Measurements from ENCODE around the gene SPTBN5.

SPTBN5 gene

GRCh38 chr15:41881920-41882688 lies 11.7 kb downstream of the SPTBN5 start:
- no peaks in the 10 kb centered on the region for H3K4me1 ChIP-seq (ENCODE audit: control insufficient read depth, insufficient read depth, low read length)
- peaks cover 39% of the 10 kb centered on the region for H3K27me3 ChIP-seq (ENCODE audit: control insufficient read depth, insufficient read depth, low read length)
- no peak overlapping the region for H3K9ac ChIP-seq (ENCODE audit: low read depth, low read length)
- H3K4me3 ChIP-seq (ENCODE audit: low read depth, low read length): peak overlapping the region; percentile 57
- H3K9me3 ChIP-seq (ENCODE audit: control insufficient read depth, insufficient read depth, low read length): no peaks in the 10 kb centered on the region
- H3K36me3 ChIP-seq (ENCODE audit: control insufficient read depth, insufficient read depth, low read length): no peaks in the 10 kb centered on the region
- H3K27ac ChIP-seq (ENCODE audit: low read depth, low read length): no peak overlapping the region

- H3K9ac ChIP-seq (ENCODE audit: low read depth, low read length): no peak overlapping the region
- H3K27ac ChIP-seq (ENCODE audit: low read depth, low read length): no peak overlapping the region
- H3K9me3 ChIP-seq (ENCODE audit: control insufficient read depth, insufficient read depth, low read length): no peaks in the 10 kb centered on the region
- peaks cover 39% of the 10 kb centered on the region for H3K27me3 ChIP-seq (ENCODE audit: control insufficient read depth, insufficient read depth, low read length)
- no peaks in the 10 kb centered on the region for H3K4me1 ChIP-seq (ENCODE audit: control insufficient read depth, insufficient read depth, low read length)
- H3K4me3 ChIP-seq (ENCODE audit: low read depth, low read length): peak overlapping the region; percentile 37
- no peaks in the 10 kb centered on the region for H3K36me3 ChIP-seq (ENCODE audit: control insufficient read depth, insufficient read depth, low read length)
Observed at GRCh38 chr15:41881550-41881919, 12.3 kb downstream of the SPTBN5 start.

- Histone ChIP-seq H3K36me3 (ENCODE audit: control insufficient read depth, insufficient read depth, low read length) (no peaks in the 10 kb centered on the region), H3K27me3 (ENCODE audit: control insufficient read depth, insufficient read depth, low read length) (peaks cover 39% of the 10 kb centered on the region), H3K27ac (ENCODE audit: low read depth, low read length) (no peak overlapping the region), H3K9me3 (ENCODE audit: control insufficient read depth, insufficient read depth, low read length) (no peaks in the 10 kb centered on the region), H3K4me1 (ENCODE audit: control insufficient read depth, insufficient read depth, low read length) (no peaks in the 10 kb centered on the region), H3K9ac (ENCODE audit: low read depth, low read length) (no peak overlapping the region), H3K4me3 (ENCODE audit: low read depth, low read length) (no peak overlapping the region)
Observed at GRCh38 chr15:41881086-41881485, 12.8 kb downstream of the SPTBN5 start.

GRCh38 chr15:41880156-41880877 lies 13.5 kb downstream of the SPTBN5 start:
- Histone ChIP-seq H3K27me3 (ENCODE audit: control insufficient read depth, insufficient read depth, low read length) (peaks cover 39% of the 10 kb centered on the region), H3K9me3 (ENCODE audit: control insufficient read depth, insufficient read depth, low read length) (no peaks in the 10 kb centered on the region), H3K9ac (ENCODE audit: low read depth, low read length) (no peak overlapping the region), H3K4me1 (ENCODE audit: control insufficient read depth, insufficient read depth, low read length) (no peaks in the 10 kb centered on the region), H3K27ac (ENCODE audit: low read depth, low read length) (no peak overlapping the region), H3K36me3 (ENCODE audit: control insufficient read depth, insufficient read depth, low read length) (no peaks in the 10 kb centered on the region), H3K4me3 (ENCODE audit: low read depth, low read length) (no peak overlapping the region)

GRCh38 chr15:41879321-41879845 lies 14.5 kb downstream of the SPTBN5 start:
- Histone ChIP-seq H3K9ac (ENCODE audit: low read depth, low read length) (no peak overlapping the region), H3K9me3 (ENCODE audit: control insufficient read depth, insufficient read depth, low read length) (no peaks in the 10 kb centered on the region), H3K4me1 (ENCODE audit: control insufficient read depth, insufficient read depth, low read length) (no peaks in the 10 kb centered on the region), H3K27ac (ENCODE audit: low read depth, low read length) (no peak overlapping the region), H3K36me3 (ENCODE audit: control insufficient read depth, insufficient read depth, low read length) (no peaks in the 10 kb centered on the region), H3K4me3 (ENCODE audit: low read depth, low read length) (no peak overlapping the region), H3K27me3 (ENCODE audit: control insufficient read depth, insufficient read depth, low read length) (peaks cover 39% of the 10 kb centered on the region)

GRCh38 chr15:41878355-41878699 lies 15.5 kb downstream of the SPTBN5 start:
- no peaks in the 10 kb centered on the region for H3K4me1 ChIP-seq (ENCODE audit: control insufficient read depth, insufficient read depth, low read length)

GRCh38 chr15:41877631-41878354 lies 16.1 kb downstream of the SPTBN5 start:
- Histone ChIP-seq H3K9me3 (ENCODE audit: control insufficient read depth, insufficient read depth, low read length) (no peaks in the 10 kb centered on the region), H3K27ac (ENCODE audit: low read depth, low read length) (no peak overlapping the region), H3K4me1 (ENCODE audit: control insufficient read depth, insufficient read depth, low read length) (no peaks in the 10 kb centered on the region), H3K27me3 (ENCODE audit: control insufficient read depth, insufficient read depth, low read length) (peaks cover 30% of the 10 kb centered on the region), H3K36me3 (ENCODE audit: control insufficient read depth, insufficient read depth, low read length) (no peaks in the 10 kb centered on the region), H3K4me3 (ENCODE audit: low read depth, low read length) (no peak overlapping the region), H3K9ac (ENCODE audit: low read depth, low read length) (no peak overlapping the region)

More at GRCh38 chr15:41878355-41878699, 15.5 kb downstream of the SPTBN5 start:
- peaks cover 36% of the 10 kb centered on the region for H3K27me3 ChIP-seq (ENCODE audit: control insufficient read depth, insufficient read depth, low read length)
- H3K27ac ChIP-seq (ENCODE audit: low read depth, low read length): no peak overlapping the region
- H3K9me3 ChIP-seq (ENCODE audit: control insufficient read depth, insufficient read depth, low read length): no peaks in the 10 kb centered on the region
- no peak overlapping the region for H3K9ac ChIP-seq (ENCODE audit: low read depth, low read length)
- H3K4me3 ChIP-seq (ENCODE audit: low read depth, low read length): no peak overlapping the region
- no peaks in the 10 kb centered on the region for H3K36me3 ChIP-seq (ENCODE audit: control insufficient read depth, insufficient read depth, low read length)

- H3K4me1 ChIP-seq (ENCODE audit: control insufficient read depth, insufficient read depth, low read length): no peaks in the 10 kb centered on the region
- no peak overlapping the region for H3K9ac ChIP-seq (ENCODE audit: low read depth, low read length)
- no peaks in the 10 kb centered on the region for H3K9me3 ChIP-seq (ENCODE audit: control insufficient read depth, insufficient read depth, low read length)
- no peaks in the 10 kb centered on the region for H3K36me3 ChIP-seq (ENCODE audit: control insufficient read depth, insufficient read depth, low read length)
- H3K27me3 ChIP-seq (ENCODE audit: control insufficient read depth, insufficient read depth, low read length): peaks cover 20% of the 10 kb centered on the region
- no peak overlapping the region for H3K27ac ChIP-seq (ENCODE audit: low read depth, low read length)
- no peak overlapping the region for H3K4me3 ChIP-seq (ENCODE audit: low read depth, low read length)
Observed at GRCh38 chr15:41876689-41877088, 17.2 kb downstream of the SPTBN5 start.

GRCh38 chr15:41876007-41876406 lies 17.8 kb downstream of the SPTBN5 start:
- no peaks in the 10 kb centered on the region for H3K4me1 ChIP-seq (ENCODE audit: control insufficient read depth, insufficient read depth, low read length)
- H3K36me3 ChIP-seq (ENCODE audit: control insufficient read depth, insufficient read depth, low read length): no peaks in the 10 kb centered on the region
- no peak overlapping the region for H3K9ac ChIP-seq (ENCODE audit: low read depth, low read length)
- H3K27ac ChIP-seq (ENCODE audit: low read depth, low read length): no peak overlapping the region
- H3K27me3 ChIP-seq (ENCODE audit: control insufficient read depth, insufficient read depth, low read length): peaks cover 13% of the 10 kb centered on the region
- no peaks in the 10 kb centered on the region for H3K9me3 ChIP-seq (ENCODE audit: control insufficient read depth, insufficient read depth, low read length)
- H3K4me3 ChIP-seq (ENCODE audit: low read depth, low read length): no peak overlapping the region

- Histone ChIP-seq H3K27me3 (ENCODE audit: control insufficient read depth, insufficient read depth, low read length) (0 out of 2 replicates have a peak, but pooled peaks cover under 1% of the 10 kb centered on the region), H3K36me3 (ENCODE audit: control insufficient read depth, insufficient read depth, low read length) (no peaks in the 10 kb centered on the region), H3K9me3 (ENCODE audit: control insufficient read depth, insufficient read depth, low read length) (no peaks in the 10 kb centered on the region), H3K4me1 (ENCODE audit: control insufficient read depth, insufficient read depth, low read length) (no peaks in the 10 kb centered on the region), H3K27ac (ENCODE audit: low read depth, low read length) (no peak overlapping the region), H3K4me3 (ENCODE audit: low read depth, low read length) (no peak overlapping the region), H3K9ac (ENCODE audit: low read depth, low read length) (no peak overlapping the region)
Observed at GRCh38 chr15:41874736-41875135, 19.1 kb downstream of the SPTBN5 start.

- H3K27ac ChIP-seq (ENCODE audit: low read depth, low read length): no peak overlapping the region
- H3K9me3 ChIP-seq (ENCODE audit: control insufficient read depth, insufficient read depth, low read length): no peaks in the 10 kb centered on the region
- no peaks in the 10 kb centered on the region for H3K36me3 ChIP-seq (ENCODE audit: control insufficient read depth, insufficient read depth, low read length)
- no peak overlapping the region for H3K4me3 ChIP-seq (ENCODE audit: low read depth, low read length)
- H3K9ac ChIP-seq (ENCODE audit: low read depth, low read length): no peak overlapping the region
- no peaks in the 10 kb centered on the region for H3K4me1 ChIP-seq (ENCODE audit: control insufficient read depth, insufficient read depth, low read length)
- no peaks in the 10 kb centered on the region for H3K27me3 ChIP-seq (ENCODE audit: control insufficient read depth, insufficient read depth, low read length)
Observed at GRCh38 chr15:41873711-41874110, 20.1 kb downstream of the SPTBN5 start.

Data from HUES48 (cell line).